NT2/D1 (cell line): Measurements from ENCODE around the gene GNAZ.

Experiments used
- DNase-seq: peaks from one replicate; pipeline ENCODE4 v3.0.0-alpha.2; 2011; ENCODE audit warnings: low read depth, low spot score
- H3K27me3 ChIP-seq: 2 replicates; pipeline ENCODE4 v1.6.0; 2011; ENCODE audit warnings: mild to moderate bottlenecking; ENCODE audit not compliant: insufficient read length, insufficient read depth
- H3K36me3 ChIP-seq: 2 replicates; pipeline ENCODE4 v1.6.1; 2011; ENCODE audit warnings: mild to moderate bottlenecking, low read length, mixed read lengths; ENCODE audit not compliant: insufficient read depth, insufficient read length
- H3K4me1 ChIP-seq: 2 replicates; pipeline ENCODE4 v1.5.1; 2011; ENCODE audit not compliant: insufficient read depth, insufficient read length
- H3K4me3 ChIP-seq: 2 replicates; pipeline ENCODE4 v1.5.1; 2011; ENCODE audit warnings: low read depth; ENCODE audit not compliant: insufficient read length
- H3K9ac ChIP-seq: 2 replicates; pipeline ENCODE4 v1.6.0; 2011; ENCODE audit warnings: low read depth; ENCODE audit not compliant: insufficient read length
- H3K9me3 ChIP-seq: 2 replicates; pipeline ENCODE4 v1.5.1; 2011; ENCODE audit warnings: mild to moderate bottlenecking, low read length; ENCODE audit not compliant: insufficient read depth
- SUZ12 ChIP-seq: IDR thresholded peaks from 2 replicates; pipeline ENCODE4 v1.6.1; 2011; ENCODE audit not compliant: insufficient read length, insufficient read depth; ENCODE audit errors: extremely low read depth
- YY1 ChIP-seq: IDR thresholded peaks from 2 replicates; pipeline ENCODE4 v1.6.1; 2011; ENCODE audit not compliant: insufficient read length, insufficient read depth
- ZNF274 ChIP-seq: IDR thresholded peaks from 2 replicates; pipeline ENCODE4 v1.6.1; 2011; ENCODE audit warnings: mild to moderate bottlenecking, low read depth, low read length

GNAZ gene

DNA sequence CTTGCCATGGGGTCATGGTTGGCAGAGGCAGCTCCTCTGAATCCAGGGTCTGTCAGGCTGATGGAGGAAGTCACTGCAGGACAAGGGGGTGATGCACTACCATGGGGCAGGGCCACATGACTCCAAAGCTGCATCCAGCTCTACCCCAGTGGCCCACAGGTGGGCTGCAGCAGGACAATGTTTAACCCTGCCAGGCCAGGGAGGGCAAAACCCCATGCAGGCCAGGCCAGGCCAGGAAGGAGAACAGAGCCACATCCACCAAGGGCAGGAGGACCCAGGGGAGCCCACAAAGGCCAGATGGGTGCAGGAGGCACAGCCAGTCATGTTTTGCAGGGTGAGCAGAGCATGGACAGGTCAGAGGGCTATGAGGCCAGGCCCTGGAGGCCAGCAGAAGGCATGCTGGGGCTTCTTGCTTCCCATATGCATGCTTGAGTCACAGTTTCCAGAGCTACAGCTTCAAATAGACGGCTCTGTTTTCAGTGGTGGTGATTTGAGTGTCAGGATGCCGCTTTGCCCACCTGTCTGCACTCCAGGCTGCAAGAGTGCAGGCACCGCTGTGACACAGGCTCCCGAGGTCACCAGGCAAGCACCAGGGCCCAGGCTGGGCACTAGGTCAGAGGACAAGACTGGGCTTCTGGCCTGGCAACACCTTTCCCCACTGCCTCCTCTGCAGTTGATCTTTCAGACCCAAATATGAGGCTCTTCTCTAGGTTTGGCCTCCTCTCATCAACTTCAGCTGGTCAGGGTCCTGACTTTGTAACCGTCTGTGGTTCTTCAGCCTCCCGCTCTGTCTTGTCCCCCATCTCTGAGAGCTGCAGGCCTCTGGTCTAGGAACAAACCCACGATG is 48.6 kb downstream of the GNAZ start:
- no peak for TF ChIP-seq SUZ12
- no peak for TF ChIP-seq YY1
- TF ChIP-seq ZNF274, result no peak
- H3K9ac ChIP-seq, result no peak overlapping the region
- peaks cover 3% of the 10 kb centered on the region for H3K27me3 ChIP-seq
- no peaks in the 10 kb centered on the region for H3K9me3 ChIP-seq
- H3K36me3 ChIP-seq, result no peaks in the 10 kb centered on the region
- no peak for DNase-seq
- no peak overlapping the region for H3K4me3 ChIP-seq
- H3K4me1 ChIP-seq, result peaks cover 15% of the 10 kb centered on the region

DNA sequence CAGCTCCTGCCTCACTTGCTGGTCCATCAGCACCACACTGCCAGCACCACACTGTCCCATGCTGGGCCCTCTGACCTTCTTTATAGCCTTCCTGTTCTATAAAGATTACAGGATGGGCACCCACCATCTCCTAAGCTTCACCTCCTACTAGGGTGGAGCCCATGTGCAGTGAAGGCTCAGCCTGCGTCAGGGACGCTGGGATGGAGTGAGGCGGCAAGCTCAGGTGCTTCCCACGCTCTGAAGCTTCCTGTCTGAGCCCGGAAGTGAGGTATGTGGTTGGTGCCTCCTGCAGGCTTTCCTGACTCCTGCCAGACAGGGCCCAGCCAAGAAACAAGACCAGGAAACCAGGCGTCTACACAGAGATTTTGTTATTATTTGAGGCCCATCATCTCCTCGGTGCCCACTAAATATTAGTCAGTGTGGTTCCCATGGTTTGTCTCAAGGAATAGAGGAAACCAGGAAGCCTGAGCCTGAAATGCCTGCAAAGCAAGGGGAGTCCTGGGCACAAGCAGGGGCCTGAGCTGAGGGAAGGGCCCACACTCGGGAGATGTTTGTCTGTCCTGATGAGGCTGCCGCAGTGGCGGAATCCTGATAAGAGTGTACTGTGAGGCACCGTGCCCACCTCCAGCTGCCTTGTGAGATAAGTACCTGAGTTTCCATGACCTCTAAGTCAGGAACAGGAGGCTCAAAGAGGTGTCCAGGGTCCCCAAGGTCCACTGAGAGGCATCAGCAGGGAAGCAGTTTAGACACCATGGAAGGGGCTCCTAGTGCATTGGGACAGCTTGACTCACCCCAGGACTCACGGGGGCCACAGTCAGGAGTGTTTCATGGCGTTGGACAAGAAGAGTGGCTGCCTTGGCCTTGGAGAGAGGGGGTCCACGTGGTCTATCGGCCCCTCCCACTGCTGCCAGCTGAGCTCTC is 49.4 kb downstream of the GNAZ start:
- Histone ChIP-seq H3K4me1 (peaks cover 15% of the 10 kb centered on the region), H3K4me3 (no peak overlapping the region), H3K9ac (no peak overlapping the region), H3K27me3 (peaks cover 3% of the 10 kb centered on the region), H3K9me3 (no peaks in the 10 kb centered on the region), H3K36me3 (no peaks in the 10 kb centered on the region)
- TF ChIP-seq SUZ12 (no peak), YY1 (no peak), ZNF274 (no peak)
- DNase-seq, result no peak

DNA sequence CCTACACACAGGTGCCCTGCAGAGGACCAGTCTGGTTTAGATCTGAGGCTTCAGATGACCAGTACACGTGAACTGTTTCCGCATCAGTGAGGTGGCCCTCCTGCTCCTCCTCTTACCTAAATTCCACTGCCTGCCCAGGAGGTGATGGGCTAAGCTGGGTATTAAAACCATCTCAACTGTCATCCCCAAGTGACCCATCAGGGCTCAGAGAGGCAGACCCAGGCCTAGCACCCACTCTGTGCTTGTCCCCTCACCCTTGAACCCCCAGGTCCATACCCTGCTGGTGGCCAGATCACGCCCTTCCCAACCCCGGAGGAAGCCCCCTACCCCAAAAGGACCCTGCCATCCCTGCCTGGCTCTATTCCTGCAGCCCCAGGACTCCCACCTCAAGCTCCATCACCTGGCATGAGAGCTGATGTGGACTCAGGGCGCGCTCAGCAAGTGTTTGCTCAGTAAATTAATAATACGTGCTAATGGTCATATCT is 50.1 kb downstream of the GNAZ start:
- no peak overlapping the region for H3K4me3 ChIP-seq
- DNase-seq, result no peak
- H3K9me3 ChIP-seq, result no peaks in the 10 kb centered on the region
- TF ChIP-seq YY1 (no peak), ZNF274 (no peak), SUZ12 (no peak)
- no peaks in the 10 kb centered on the region for H3K36me3 ChIP-seq
- peaks cover 15% of the 10 kb centered on the region for H3K4me1 ChIP-seq
- no peak overlapping the region for H3K9ac ChIP-seq
- H3K27me3 ChIP-seq, result peaks cover 3% of the 10 kb centered on the region

DNA sequence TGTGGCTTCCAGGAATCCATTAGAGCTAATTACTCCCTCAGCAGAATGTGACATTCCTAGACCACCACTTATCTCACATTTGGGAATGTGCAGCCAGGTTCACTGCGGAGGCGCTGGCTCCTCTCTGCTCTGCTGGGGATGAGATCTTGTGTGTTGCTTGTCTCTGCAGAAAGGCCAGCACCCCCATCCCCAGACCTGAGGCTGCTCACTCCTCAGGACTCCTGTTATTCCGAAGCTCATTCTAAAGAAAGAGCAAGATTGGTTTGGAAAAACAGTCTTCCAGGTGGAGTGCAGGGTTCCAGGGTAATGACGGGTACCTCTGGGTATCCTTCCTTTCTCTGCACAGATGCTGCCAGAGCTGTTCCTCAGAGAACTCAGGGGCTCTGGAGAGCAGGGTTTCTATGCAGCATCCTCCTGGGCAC is 50.7 kb downstream of the GNAZ start:
- Histone ChIP-seq H3K9me3 (no peaks in the 10 kb centered on the region), H3K27me3 (peaks cover 3% of the 10 kb centered on the region), H3K36me3 (no peaks in the 10 kb centered on the region), H3K4me1 (peaks cover 13% of the 10 kb centered on the region), H3K9ac (no peak overlapping the region), H3K4me3 (no peak overlapping the region)
- TF ChIP-seq SUZ12, result no peak
- no peak for TF ChIP-seq YY1
- no peak for TF ChIP-seq ZNF274
- DNase-seq, result no peak

DNA sequence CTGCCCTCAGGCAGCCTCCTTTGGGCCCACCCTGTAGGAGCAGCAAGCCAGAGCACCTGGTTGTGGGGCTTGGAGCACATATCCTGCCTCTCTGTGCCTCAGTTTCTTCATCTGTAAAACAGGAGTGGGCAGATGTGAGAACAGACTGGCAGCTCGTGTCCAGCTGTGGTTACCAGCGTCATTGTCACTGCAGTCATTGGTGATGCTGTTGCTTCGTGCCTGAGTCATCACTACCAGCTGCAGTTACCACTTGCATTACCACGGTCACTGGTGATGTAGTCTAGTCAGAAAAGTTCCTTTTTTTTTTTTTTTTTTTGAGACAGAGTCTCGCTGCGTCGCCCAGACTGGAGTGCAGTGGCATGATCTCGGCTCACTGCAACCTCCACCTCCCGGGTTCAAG is 51.1 kb downstream of the GNAZ start:
- TF ChIP-seq YY1 (no peak), SUZ12 (no peak), ZNF274 (no peak)
- DNase-seq, result no peak
- Histone ChIP-seq H3K27me3 (peaks cover 3% of the 10 kb centered on the region), H3K9me3 (no peaks in the 10 kb centered on the region), H3K4me1 (peaks cover 12% of the 10 kb centered on the region), H3K9ac (no peak overlapping the region), H3K4me3 (no peak overlapping the region), H3K36me3 (no peaks in the 10 kb centered on the region)

DNA sequence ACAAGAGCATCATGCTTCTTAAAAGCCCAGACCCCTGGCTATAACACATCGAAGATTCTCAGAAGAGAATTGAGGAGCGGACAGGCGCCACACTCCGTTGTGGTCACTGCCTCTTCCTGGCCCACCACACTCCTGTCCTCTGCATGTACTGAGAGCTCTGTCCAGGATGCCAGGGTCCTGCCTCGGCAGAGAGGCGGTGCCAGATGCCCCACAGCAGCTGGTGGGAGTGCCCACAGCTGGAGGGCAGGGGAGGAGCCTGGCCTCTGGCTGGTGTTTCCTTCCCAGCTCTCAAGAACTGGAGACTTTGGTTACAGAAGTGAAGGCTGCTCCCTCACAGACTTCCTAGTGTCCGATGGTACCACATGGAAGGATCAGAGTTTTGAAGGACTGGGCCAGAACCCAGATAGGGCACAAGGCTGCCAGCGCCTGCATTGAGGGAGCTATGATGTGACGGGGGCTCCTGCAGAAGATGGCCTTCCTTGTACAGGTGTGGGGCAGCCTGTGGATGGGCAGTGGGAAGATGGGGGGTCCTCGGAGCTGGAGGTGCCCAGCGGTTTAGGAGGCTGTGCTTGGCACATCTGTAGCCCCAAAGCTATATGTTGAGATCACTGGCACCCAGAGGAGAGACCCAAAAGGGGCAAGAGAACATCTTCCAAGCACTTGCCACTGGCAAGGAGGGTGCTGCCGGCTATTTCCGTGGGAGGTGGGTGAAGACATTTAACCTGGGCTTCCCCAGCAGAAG is 52.1 kb downstream of the GNAZ start:
- H3K27me3 ChIP-seq, result peaks cover 11% of the 10 kb centered on the region
- H3K9ac ChIP-seq, result no peak overlapping the region
- H3K36me3 ChIP-seq, result no peaks in the 10 kb centered on the region
- DNase-seq, result no peak
- H3K9me3 ChIP-seq, result no peaks in the 10 kb centered on the region
- H3K4me3 ChIP-seq, result no peak overlapping the region
- no peak for TF ChIP-seq SUZ12
- no peak for TF ChIP-seq ZNF274
- TF ChIP-seq YY1, result no peak
- peaks cover 5% of the 10 kb centered on the region for H3K4me1 ChIP-seq
